Dendritic cell treated with granulocyte-macrophage colony-stimulating factor and Interleukin-4, amounts not matched to agents 40 ng/mL and 50 ng/mL, for 4 days (primary cell): ENCODE data around the gene EFNA2.

Experiments
- H3K27ac Mint-ChIP-seq: one replicate; pipeline ENCODE4 v1.8.0; 2022; ENCODE audit warnings: mild to moderate bottlenecking, mixed read lengths
- H3K27me3 Mint-ChIP-seq: one replicate; pipeline ENCODE4 v1.8.0; 2022; ENCODE audit warnings: mild to moderate bottlenecking, mixed read lengths
- H3K36me3 Mint-ChIP-seq: one replicate; pipeline ENCODE4 v1.8.0; 2022; ENCODE audit warnings: low read depth, mixed read lengths
- H3K4me1 Mint-ChIP-seq: one replicate; pipeline ENCODE4 v1.8.0; 2022; ENCODE audit warnings: low read depth, mixed read lengths
- H3K4me3 Mint-ChIP-seq: one replicate; pipeline ENCODE4 v1.8.0; 2022; ENCODE audit warnings: mild to moderate bottlenecking, moderate library complexity, mixed read lengths
- H3K9me3 Mint-ChIP-seq: one replicate; pipeline ENCODE4 v1.8.0; 2022; ENCODE audit warnings: mixed read lengths
- intact Hi-C: fragments of 100-400 bp; cut with micrococcal nuclease; formaldehyde crosslinking; loops from one replicate; pipeline ENCODE4 v1.15.0; 2022

The EFNA2 gene

GRCh38 chr19:1269478-1270212 is 16.0 kb upstream of the EFNA2 start:
- H3K9me3 Mint-ChIP-seq, result no peaks in the 10 kb centered on the region
- intact Hi-C loops, result no loop called here
- H3K4me1 Mint-ChIP-seq, result peaks cover 86% of the 10 kb centered on the region
- peaks cover 7% of the 10 kb centered on the region for H3K27me3 Mint-ChIP-seq
- H3K36me3 Mint-ChIP-seq, result peaks cover 56% of the 10 kb centered on the region
- peak overlapping the region; percentile 90 for H3K27ac Mint-ChIP-seq
- H3K4me3 Mint-ChIP-seq, result peak overlapping the region; percentile 99

GRCh38 chr19:1270213-1270853 is 15.3 kb upstream of the EFNA2 start:
- H3K4me1 Mint-ChIP-seq, result peaks cover 85% of the 10 kb centered on the region
- peak overlapping the region; percentile 90 for H3K27ac Mint-ChIP-seq
- intact Hi-C loops, result no loop called here
- peak overlapping the region; percentile 99 for H3K4me3 Mint-ChIP-seq
- no peaks in the 10 kb centered on the region for H3K9me3 Mint-ChIP-seq
- peaks cover 63% of the 10 kb centered on the region for H3K36me3 Mint-ChIP-seq
- H3K27me3 Mint-ChIP-seq, result peaks cover 7% of the 10 kb centered on the region

- intact Hi-C loops, result no loop called here
- no peaks in the 10 kb centered on the region for H3K9me3 Mint-ChIP-seq
- peaks cover 65% of the 10 kb centered on the region for H3K36me3 Mint-ChIP-seq
- peaks cover 7% of the 10 kb centered on the region for H3K27me3 Mint-ChIP-seq
- H3K27ac Mint-ChIP-seq, result peak overlapping the region; percentile 90
- H3K4me1 Mint-ChIP-seq, result peaks cover 79% of the 10 kb centered on the region
- H3K4me3 Mint-ChIP-seq, result peak overlapping the region; percentile 99
These were observed 14.7 kb upstream of the EFNA2 start for GRCh38 chr19:1270854-1271527.

- Mint-ChIP-seq H3K36me3 (peaks cover 69% of the 10 kb centered on the region), H3K4me1 (peaks cover 81% of the 10 kb centered on the region), H3K27ac (peak overlapping the region; percentile 90), H3K4me3 (peak overlapping the region; percentile 99), H3K27me3 (peaks cover 7% of the 10 kb centered on the region), H3K9me3 (no peaks in the 10 kb centered on the region)
- intact Hi-C loops, result no loop called here
These were observed 13.9 kb upstream of the EFNA2 start for GRCh38 chr19:1271528-1272422.

GRCh38 chr19:1272423-1273262 is 13.0 kb upstream of the EFNA2 start:
- intact Hi-C loops, result no loop called here
- Mint-ChIP-seq H3K27me3 (no peaks in the 10 kb centered on the region), H3K36me3 (peaks cover 78% of the 10 kb centered on the region), H3K4me1 (peaks cover 79% of the 10 kb centered on the region), H3K27ac (peak overlapping the region; percentile 90), H3K9me3 (no peaks in the 10 kb centered on the region), H3K4me3 (peak overlapping the region; percentile 99)

GRCh38 chr19:1273263-1274041 is 12.2 kb upstream of the EFNA2 start:
- peaks cover 86% of the 10 kb centered on the region for H3K36me3 Mint-ChIP-seq
- peaks cover 78% of the 10 kb centered on the region for H3K4me1 Mint-ChIP-seq
- no peaks in the 10 kb centered on the region for H3K27me3 Mint-ChIP-seq
- H3K27ac Mint-ChIP-seq, result peak overlapping the region; percentile 90
- H3K9me3 Mint-ChIP-seq, result no peaks in the 10 kb centered on the region
- intact Hi-C loops, result no loop called here
- peak overlapping the region; percentile 99 for H3K4me3 Mint-ChIP-seq

GRCh38 chr19:1274081-1274851 is 11.4 kb upstream of the EFNA2 start:
- H3K36me3 Mint-ChIP-seq, result peaks cover 89% of the 10 kb centered on the region
- intact Hi-C loops, result no loop called here
- H3K27me3 Mint-ChIP-seq, result no peaks in the 10 kb centered on the region
- H3K27ac Mint-ChIP-seq, result peak overlapping the region; percentile 90
- peaks cover 72% of the 10 kb centered on the region for H3K4me1 Mint-ChIP-seq
- H3K4me3 Mint-ChIP-seq, result peak overlapping the region; percentile 79
- H3K9me3 Mint-ChIP-seq, result no peaks in the 10 kb centered on the region

- Mint-ChIP-seq H3K27me3 (no peaks in the 10 kb centered on the region), H3K27ac (peak overlapping the region; percentile 90), H3K36me3 (peaks cover 92% of the 10 kb centered on the region), H3K4me3 (peak overlapping the region; percentile 79), H3K9me3 (no peaks in the 10 kb centered on the region), H3K4me1 (peaks cover 74% of the 10 kb centered on the region)
- intact Hi-C loops, result no loop called here
These were observed 10.8 kb upstream of the EFNA2 start for GRCh38 chr19:1274852-1275259.

- Mint-ChIP-seq H3K4me1 (peaks cover 74% of the 10 kb centered on the region), H3K27ac (peak within 1 kb of the TSS; percentile 90)
These were observed 10.3 kb upstream of the EFNA2 start, which contains the start of gene FAM174C for GRCh38 chr19:1275260-1275975. Gene FAM174C, plus strand, starts transcription at chr19:1275530. Its CDS starts 20 bp downstream, at chr19:1275550.

GRCh38 chr19:1275976-1276627 is 9.6 kb upstream of the EFNA2 start:
- no peaks in the 10 kb centered on the region for H3K27me3 Mint-ChIP-seq
- intact Hi-C loops, result no loop called here
- peak overlapping the region; percentile 90 for H3K27ac Mint-ChIP-seq
- H3K9me3 Mint-ChIP-seq, result no peaks in the 10 kb centered on the region
- H3K4me3 Mint-ChIP-seq, result peak overlapping the region; percentile 79
- H3K4me1 Mint-ChIP-seq, result peaks cover 69% of the 10 kb centered on the region
- peaks cover 89% of the 10 kb centered on the region for H3K36me3 Mint-ChIP-seq

More at GRCh38 chr19:1275260-1275975, 10.3 kb upstream of the EFNA2 start, which contains the start of gene FAM174C:
- H3K27me3 Mint-ChIP-seq, result no peaks in the 10 kb centered on the region
- intact Hi-C loops, result no loop called here
- peaks cover 92% of the 10 kb centered on the region for H3K36me3 Mint-ChIP-seq
- H3K4me3 Mint-ChIP-seq, result peak within 1 kb of the TSS; percentile 79
- H3K9me3 Mint-ChIP-seq, result no peaks in the 10 kb centered on the region

- peak overlapping the region; percentile 90 for H3K27ac Mint-ChIP-seq
- peaks cover 83% of the 10 kb centered on the region for H3K36me3 Mint-ChIP-seq
- H3K4me1 Mint-ChIP-seq, result peaks cover 65% of the 10 kb centered on the region
- intact Hi-C loops, result no loop called here
- peaks cover 2% of the 10 kb centered on the region for H3K27me3 Mint-ChIP-seq
- H3K4me3 Mint-ChIP-seq, result peak overlapping the region; percentile 79
- no peaks in the 10 kb centered on the region for H3K9me3 Mint-ChIP-seq
These were observed 9.0 kb upstream of the EFNA2 start for GRCh38 chr19:1276628-1277022.
